Endothelial cell of umbilical vein (primary cell): ENCODE results near the gene SKIDA1. TPM values are rescaled to one million over a fixed set of nuclear protein-coding genes. Genes with fewer than 3 reads are reported as not detected.

ENCODE experiments used
- BruUV-seq: library from RNA; stranded (reverse); fragments of 400-500 nt; replicated peaks from 2 replicates; lab custom pipeline; 2021; lab: Mats Ljungman, UMichigan
- CTCF ChIA-PET: fragments of 300-600, 350-600 bp; sonication (Branson Sonifier 250); formaldehyde crosslinking; loops from one replicate; lab custom pipeline; 2021; ENCODE audit warnings: antibody characterized with exemption, inconsistent platforms; lab: Charles Lee
- POLR2A ChIA-PET: fragments of 300-600, 350-600 bp; sonication (Branson Sonifier 250); formaldehyde crosslinking; loops from one replicate; lab custom pipeline; 2021; ENCODE audit warnings: antibody characterized with exemption, inconsistent platforms; lab: Charles Lee
- DNase-seq: peaks from one replicate; pipeline ENCODE4 v3.0.0-alpha.2; 2011; ENCODE audit warnings: low read depth, low spot score
- FAIRE-seq: peaks from 2 replicates; lab custom pipeline; 2011; peaks lifted over from hg19 to GRCh38; lab: Jason Lieb, UNC
- H2AFZ ChIP-seq: 2 replicates; pipeline ENCODE4 v1.6.0; 2012; ENCODE audit warnings: low read depth, low read length, control low read depth, inconsistent platforms
- H3K27ac ChIP-seq: 2 replicates; pipeline ENCODE4 v1.5.1; 2011; ENCODE audit warnings: low read depth, mild to moderate bottlenecking, control low read depth, low read length, moderate library complexity; ENCODE audit not compliant: insufficient read depth
- H3K27me3 ChIP-seq, 2 experiments: 2 replicates each; pipeline versions ENCODE4 v1.6.0 to v1.6.1; 2011; ENCODE audit warnings: low read length in 2 of 2, mixed read lengths in 1 of 2; ENCODE audit not compliant: control insufficient read depth in 2 of 2, insufficient read depth in 2 of 2
- H3K36me3 ChIP-seq, 2 experiments: 2 replicates in 1 of 2; 3 replicates in 1 of 2; pipeline ENCODE4 v1.5.1; 2011; ENCODE audit warnings: low read length in 2 of 2, mild to moderate bottlenecking in 1 of 2, moderate library complexity in 1 of 2; ENCODE audit not compliant: control insufficient read depth in 2 of 2, insufficient read depth in 2 of 2; ENCODE audit errors: extremely low read depth in 1 of 2
- H3K4me1 ChIP-seq: 3 replicates; pipeline ENCODE4 v1.5.1; 2011; ENCODE audit warnings: mild to moderate bottlenecking, low read length; ENCODE audit not compliant: control insufficient read depth, insufficient read depth; ENCODE audit errors: extremely low read depth
- H3K4me2 ChIP-seq: 2 replicates; pipeline ENCODE4 v1.6.1; 2011; ENCODE audit warnings: low read length, control low read depth, mixed read lengths; ENCODE audit not compliant: insufficient read depth
- H3K4me3 ChIP-seq, 3 experiments: fragments of 200-600 bp in 1 of 3; sonication (generic), shearing (Covaris generic) in 1 of 3; replicated peaks in 1 of 3; 2 replicates each; pipeline ENCODE4 v1.5.1; 2011 to 2016; ENCODE audit warnings: control low read depth in 3 of 3, low read length in 3 of 3, mild to moderate bottlenecking in 2 of 3, inconsistent platforms in 1 of 3, low read depth in 1 of 3, moderate library complexity in 1 of 3; ENCODE audit not compliant: insufficient read depth in 1 of 3
- H3K79me2 ChIP-seq: 2 replicates; pipeline ENCODE4 v1.6.0; 2012; ENCODE audit warnings: low read length, inconsistent platforms; ENCODE audit not compliant: control insufficient read depth, insufficient read depth
- H3K9ac ChIP-seq: replicated peaks from 2 replicates; pipeline ENCODE3; 2011; ENCODE audit warnings: low read length, control low read depth; ENCODE audit not compliant: insufficient read depth; ENCODE audit errors: extremely low read depth
- H3K9me1 ChIP-seq: replicated peaks from 3 replicates; pipeline ENCODE4 v1.6.0; 2011; ENCODE audit warnings: mild to moderate bottlenecking, low read length; ENCODE audit not compliant: control insufficient read depth, insufficient read depth; ENCODE audit errors: extremely low read depth
- H3K9me3 ChIP-seq: replicated peaks from 2 replicates; pipeline ENCODE4 v1.5.1; 2012; ENCODE audit warnings: low read length, inconsistent platforms; ENCODE audit not compliant: control insufficient read depth, insufficient read depth
- H4K20me1 ChIP-seq: replicated peaks from 2 replicates; pipeline ENCODE3; 2011; ENCODE audit warnings: mild to moderate bottlenecking, low read length; ENCODE audit not compliant: control insufficient read depth, insufficient read depth; ENCODE audit errors: extremely low read depth
- EZH2 ChIP-seq: IDR thresholded peaks from 2 replicates; pipeline ENCODE4 v1.6.1; 2012; ENCODE audit warnings: borderline replicate concordance, low read depth, mild to moderate bottlenecking, moderate library complexity, low read length, inconsistent platforms; ENCODE audit not compliant: severe bottlenecking
- FOS ChIP-seq: IDR thresholded peaks from 2 replicates; pipeline ENCODE4 v1.6.1; 2011; ENCODE audit warnings: mild to moderate bottlenecking, low read length, moderate library complexity, borderline replicate concordance; ENCODE audit not compliant: insufficient read depth
- GATA2 ChIP-seq: IDR thresholded peaks from 2 replicates; pipeline ENCODE4 v1.7.0; 2011; ENCODE audit warnings: low read depth, mild to moderate bottlenecking, moderate library complexity, mixed read lengths, low read length; ENCODE audit not compliant: insufficient read length, insufficient read depth
- JUN ChIP-seq: IDR thresholded peaks from 2 replicates; pipeline ENCODE4 v1.6.1; 2011; ENCODE audit warnings: borderline replicate concordance, low read depth; ENCODE audit not compliant: insufficient read length, insufficient read depth
- MYC ChIP-seq: IDR thresholded peaks from one replicate; pipeline ENCODE4 v1.6.1; 2011; ENCODE audit warnings: mild to moderate bottlenecking, low read depth, low read length
- POLR2A ChIP-seq: IDR thresholded peaks from 2 replicates; pipeline ENCODE4 v1.6.1; 2012; ENCODE audit warnings: low read depth, mild to moderate bottlenecking, control low read depth, low read length
- POLR2AphosphoS5 ChIP-seq: IDR thresholded peaks from 2 replicates; pipeline ENCODE4 v1.6.1; 2012; ENCODE audit warnings: low read depth, mild to moderate bottlenecking, control low read depth, low read length, moderate library complexity; ENCODE audit not compliant: insufficient read depth
- dilution Hi-C: fragments of 300-500 bp; cut with MboI; formaldehyde crosslinking; loops from one replicate; pipeline ENCODE4 v1.15.0; 2019; ENCODE audit warnings: low sequenced_read_pairs; ENCODE audit not compliant: extremely low pct_ligation_motif_present
- intact Hi-C: fragments of 100-400 bp; cut with micrococcal nuclease; formaldehyde crosslinking; loops from one replicate; pipeline ENCODE4 v1.10.0; 2022
- polyA plus RNA-seq, 4 experiments: library from polyadenylated mRNA; depleted of rRNA in 3 of 4; stranded (reverse) in 3 of 4; unstranded in 1 of 4; fragments of >200 nt; gene quantifications; 2 replicates each; pipeline versions ENCODE4 v1.2.1 to v1.2.3, GENCODE V29; 2011 to 2012; ENCODE audit warnings: missing spikeins in 1 of 4
- total RNA-seq: library from RNA; stranded (reverse); gene quantifications from 2 replicates; pipeline ENCODE4 v1.2.3, GENCODE V29; 2021
- TF ChIP-seq, protein P1 (sequence below): IDR thresholded peaks from 2 replicates; pipeline ENCODE4 v1.6.1; 2011; ENCODE audit not compliant: insufficient read depth, insufficient read length
- TF ChIP-seq, protein P2 (sequence below), 2 donors: IDR thresholded peaks; 1 replicate in 1 of 2; 2 replicates in 1 of 2; pipeline ENCODE4 v1.5.1; 2011; ENCODE audit warnings: low read length in 2 of 2, mild to moderate bottlenecking in 2 of 2, moderate library complexity in 2 of 2, control low read depth in 1 of 2, inconsistent platforms in 1 of 2, low read depth in 1 of 2; ENCODE audit not compliant: insufficient read depth in 1 of 2; ENCODE audit errors: extremely low read depth in 1 of 2

Gene SKIDA1
- total and polyA plus RNA-seq, 2 donors (not counting 3 experiments of a cell fraction or from before 2014, with no cell fraction given): 0.21 to 0.71 TPM

DNA sequence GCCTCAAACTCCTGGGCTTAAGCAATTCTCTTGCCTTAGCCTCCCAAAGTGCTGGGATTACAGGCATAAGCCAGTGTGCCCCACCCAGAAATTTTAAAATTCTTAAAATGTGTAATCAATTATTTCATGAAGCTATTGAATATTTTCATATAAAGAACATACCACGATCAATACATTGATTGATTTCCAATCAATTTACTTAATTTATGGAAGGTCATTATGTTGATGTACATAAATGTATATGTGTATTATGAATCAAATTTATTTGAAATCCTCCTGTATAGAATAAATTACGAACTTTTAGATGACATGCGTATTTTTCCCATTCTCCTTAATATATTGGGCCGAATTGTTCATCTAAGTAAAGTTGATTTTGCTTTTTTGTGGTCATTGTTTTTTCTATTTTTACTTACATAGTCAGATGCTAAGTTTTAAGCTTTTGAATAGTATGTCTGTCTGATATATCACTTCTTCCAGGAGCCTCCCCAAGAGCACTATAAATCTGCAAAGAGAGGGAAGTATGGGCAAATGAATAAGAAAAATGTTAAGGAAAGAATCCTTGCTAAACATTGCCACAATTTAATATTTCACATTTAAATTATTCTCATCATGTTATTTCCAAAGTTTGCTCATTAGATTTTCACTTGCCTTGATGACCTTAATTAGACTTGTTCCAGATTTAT is 35.3 kb downstream of the SKIDA1 start:
- no peak overlapping the region for H3K4me2 ChIP-seq
- no peaks in the 10 kb centered on the region for H3K27me3 ChIP-seq
- TF ChIP-seq JUN (no peak), MYC (no peak), FOS (no peak), POLR2A (no peak), EZH2 (no peak), GATA2 (no peak), POLR2AphosphoS5 (no peak)
- TF ChIP-seq, protein P1, sequence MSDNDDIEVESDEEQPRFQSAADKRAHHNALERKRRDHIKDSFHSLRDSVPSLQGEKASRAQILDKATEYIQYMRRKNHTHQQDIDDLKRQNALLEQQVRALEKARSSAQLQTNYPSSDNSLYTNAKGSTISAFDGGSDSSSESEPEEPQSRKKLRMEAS: no peak
- TF ChIP-seq, protein P2, sequence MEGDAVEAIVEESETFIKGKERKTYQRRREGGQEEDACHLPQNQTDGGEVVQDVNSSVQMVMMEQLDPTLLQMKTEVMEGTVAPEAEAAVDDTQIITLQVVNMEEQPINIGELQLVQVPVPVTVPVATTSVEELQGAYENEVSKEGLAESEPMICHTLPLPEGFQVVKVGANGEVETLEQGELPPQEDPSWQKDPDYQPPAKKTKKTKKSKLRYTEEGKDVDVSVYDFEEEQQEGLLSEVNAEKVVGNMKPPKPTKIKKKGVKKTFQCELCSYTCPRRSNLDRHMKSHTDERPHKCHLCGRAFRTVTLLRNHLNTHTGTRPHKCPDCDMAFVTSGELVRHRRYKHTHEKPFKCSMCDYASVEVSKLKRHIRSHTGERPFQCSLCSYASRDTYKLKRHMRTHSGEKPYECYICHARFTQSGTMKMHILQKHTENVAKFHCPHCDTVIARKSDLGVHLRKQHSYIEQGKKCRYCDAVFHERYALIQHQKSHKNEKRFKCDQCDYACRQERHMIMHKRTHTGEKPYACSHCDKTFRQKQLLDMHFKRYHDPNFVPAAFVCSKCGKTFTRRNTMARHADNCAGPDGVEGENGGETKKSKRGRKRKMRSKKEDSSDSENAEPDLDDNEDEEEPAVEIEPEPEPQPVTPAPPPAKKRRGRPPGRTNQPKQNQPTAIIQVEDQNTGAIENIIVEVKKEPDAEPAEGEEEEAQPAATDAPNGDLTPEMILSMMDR (IDR thresholded peaks at IDR 0.05; ENCODE audit: extremely low read depth in 1 of 2, insufficient read depth in 1 of 2, low read depth in 1 of 2, low read length in 2 of 2): no peak
- H3K27ac ChIP-seq: no peak overlapping the region
- ChIA-PET CTCF (interaction anchor here (0.7 to 7.5 kb wide), 5 partner anchors 10 to 211 kb away, joined by 3 to 125 read pairs (median 3); no protein-coding TSS in a partner anchor), POLR2A (no interaction called here)
- H3K9ac ChIP-seq: no peak overlapping the region
- H3K36me3 ChIP-seq: no peaks in the 10 kb centered on the region
- H4K20me1 ChIP-seq: no peaks in the 10 kb centered on the region
- H3K4me3 ChIP-seq: no peak overlapping the region
- H3K79me2 ChIP-seq: no peaks in the 10 kb centered on the region
- DNase-seq: no peak
- no TSS peak for BruUV-seq
- dilution Hi-C loops: no loop called here
- intact Hi-C loops: loop anchor here (10.0 kb wide), 2 partner anchors 1065 to 1605 kb away; partner anchors contain the start of gene MSRB2
- no peak for FAIRE-seq
- H3K4me1 ChIP-seq: peaks cover 4% of the 10 kb centered on the region
- H3K9me3 ChIP-seq: no peaks in the 10 kb centered on the region
- no peaks in the 10 kb centered on the region for H3K9me1 ChIP-seq
- H2AFZ ChIP-seq: no peak overlapping the region
